RWPE1 (cell line): Measurements from ENCODE around the gene FOXN4.

Experiments used
- CTCF ChIA-PET: fragments of 350-600 bp; sonication (Branson Sonifier 250); formaldehyde crosslinking; extraction: SDS; loops from one replicate; lab custom pipeline; 2021; lab: Yijun Ruan, JAX
- POLR2A ChIA-PET: fragments of 400-600 bp; formaldehyde crosslinking; extraction: SDS; loops from one replicate; lab custom pipeline; 2020; ENCODE audit warnings: antibody characterized with exemption; ENCODE audit not compliant: low non-redundant PET; lab: Yijun Ruan, JAX
- DNase-seq: peaks from one replicate; pipeline ENCODE4 v3.0.0; 2012; ENCODE audit warnings: low spot score
- H3K27ac ChIP-seq: fragments of 450-650 bp; 2 replicates; pipeline ENCODE4 v1.5.1; 2017
- CTCF ChIP-seq: fragments of 450-650 bp; conservative IDR thresholded peaks from 2 replicates; pipeline ENCODE4 v1.5.1; 2017; ENCODE audit warnings: low read depth, mild to moderate bottlenecking

The FOXN4 gene

GRCh38 chr12:109274381-109274780 lies 34.7 kb downstream of the FOXN4 start:
- ChIA-PET POLR2A (no interaction called here), CTCF (interaction anchor here (0.6 kb wide), 1 partner anchor 115 kb away, joined by 3 read pairs; no protein-coding TSS in a partner anchor)
- no peak for TF ChIP-seq CTCF

GRCh38 chr12:109273354-109273753 lies 35.7 kb downstream of the FOXN4 start:
- ChIA-PET CTCF (no interaction called here), POLR2A (no interaction called here)
- no peak for DNase-seq
- TF ChIP-seq CTCF: no peak
- H3K27ac ChIP-seq: no peak overlapping the region

More at GRCh38 chr12:109274381-109274780, 34.7 kb downstream of the FOXN4 start:
- H3K27ac ChIP-seq: no peak overlapping the region
- DNase-seq: no peak

DNA sequence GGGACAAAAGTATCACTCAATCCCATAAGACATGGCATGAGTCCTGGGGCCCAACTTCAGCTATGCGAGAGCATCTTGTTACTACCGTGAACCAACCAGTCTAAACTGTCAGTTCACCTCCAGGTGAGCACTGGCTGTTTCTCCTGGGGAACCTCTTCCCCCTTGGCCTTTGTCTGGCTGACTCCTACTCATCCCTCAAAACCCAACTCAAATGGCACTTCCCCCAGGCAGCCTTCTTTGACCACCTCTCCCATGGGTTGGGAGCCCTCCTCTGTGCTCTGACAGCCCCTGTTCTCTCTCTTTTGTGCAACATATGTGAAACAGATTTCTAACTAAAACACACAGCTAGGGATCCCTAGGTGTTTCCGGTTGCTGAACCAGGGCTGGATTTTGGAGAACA lies 37.7 kb downstream of the FOXN4 start:
- H3K27ac ChIP-seq: no peak overlapping the region
- TF ChIP-seq CTCF: no peak
- DNase-seq: no peak
- CTCF ChIA-PET: no interaction called here
- POLR2A ChIA-PET: no interaction called here

DNA sequence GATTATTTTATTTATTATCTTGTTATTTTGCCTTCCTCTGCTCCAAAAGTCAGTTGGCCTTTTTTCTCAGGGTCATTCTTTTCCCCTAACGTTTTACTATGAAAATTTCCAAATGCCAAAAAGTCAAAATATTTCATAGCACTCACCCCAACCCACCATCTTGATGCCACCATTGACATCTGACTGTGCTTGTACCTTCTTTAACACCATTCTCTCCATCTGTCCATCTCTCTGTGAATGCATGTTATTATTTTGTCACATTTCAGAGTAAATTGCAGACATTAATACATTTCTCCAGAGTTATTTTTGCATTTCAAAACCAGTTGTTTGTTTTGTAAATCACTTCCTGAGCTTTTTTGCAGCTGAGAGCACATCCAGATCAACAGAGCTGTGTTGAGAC lies 38.6 kb downstream of the FOXN4 start:
- no peak for TF ChIP-seq CTCF
- no peak overlapping the region for H3K27ac ChIP-seq
- no peak for DNase-seq
- ChIA-PET POLR2A (no interaction called here), CTCF (no interaction called here)

DNA sequence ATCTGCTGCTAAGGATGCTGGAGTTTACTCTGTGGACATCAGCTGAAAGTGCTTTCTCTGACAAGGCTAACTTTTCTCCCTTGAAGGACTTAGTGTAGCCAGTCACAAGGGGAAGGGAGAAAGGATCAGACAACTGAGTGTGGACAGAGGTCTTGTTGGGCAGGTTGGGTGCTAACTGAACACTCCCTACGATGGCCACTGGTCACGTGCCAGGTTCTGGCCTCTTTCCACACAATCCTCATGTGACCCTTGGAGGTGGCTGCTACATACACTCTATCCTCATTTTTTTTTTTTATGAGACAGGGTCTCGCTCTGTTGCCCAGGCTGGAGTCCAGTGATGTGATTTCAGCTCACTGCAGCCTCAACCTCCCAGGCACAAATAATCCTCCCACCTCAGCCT lies 39.7 kb downstream of the FOXN4 start:
- no peak for TF ChIP-seq CTCF
- POLR2A ChIA-PET: no interaction called here
- CTCF ChIA-PET: no interaction called here
- no peak for DNase-seq
- no peak overlapping the region for H3K27ac ChIP-seq

GRCh38 chr12:109268896-109269295 lies 40.2 kb downstream of the FOXN4 start:
- POLR2A ChIA-PET: no interaction called here
- TF ChIP-seq CTCF: no peak
- CTCF ChIA-PET: interaction anchor here (0.8 kb wide), 1 partner anchor 116 kb away, joined by 3 read pairs; no protein-coding TSS in a partner anchor
- DNase-seq: no peak
- no peak overlapping the region for H3K27ac ChIP-seq

DNA sequence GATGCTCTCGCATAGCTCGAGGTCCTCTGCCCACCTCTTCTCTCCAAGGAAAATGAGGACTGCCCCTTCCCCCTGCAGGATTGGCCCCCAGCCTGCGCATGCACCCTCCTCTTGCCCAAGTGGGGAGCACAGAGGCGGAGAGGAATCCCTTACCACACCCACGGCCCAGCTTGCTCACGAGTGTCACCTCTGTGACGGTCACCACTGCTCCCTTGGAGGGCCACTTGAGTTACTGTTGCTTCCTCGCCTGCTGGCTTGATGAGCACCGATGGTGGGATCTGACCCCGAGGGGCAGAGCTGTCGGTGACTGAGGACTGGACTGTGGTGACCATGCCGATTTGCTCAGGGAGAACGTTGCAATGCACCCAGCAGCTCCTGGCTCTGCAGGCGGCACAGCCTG lies 41.7 kb downstream of the FOXN4 start:
- no peak for DNase-seq
- H3K27ac ChIP-seq: no peak overlapping the region
- POLR2A ChIA-PET: no interaction called here
- CTCF ChIA-PET: interaction anchor here (0.7 kb wide), 1 partner anchor 118 kb away, joined by 3 read pairs; no protein-coding TSS in a partner anchor
- TF ChIP-seq CTCF: no peak
